CD14-positive monocyte (primary cell): ENCODE measurements around the gene ACVR1. TPM values are rescaled to one million over a fixed set of nuclear protein-coding genes. Genes with fewer than 3 reads are reported as not detected.
"Not testable (repeated sequence)": the region's sequence is repeated elsewhere in the genome, so short reads cannot be mapped to it uniquely, and the experiment has no call there.

Source experiments
- DNase-seq, 3 donors: peaks; one replicate each; pipeline ENCODE4 v3.0.0-alpha.2; 2011 to 2022
- H2AFZ ChIP-seq: 2 replicates; pipeline ENCODE4 v1.6.0; 2012; ENCODE audit warnings: mild to moderate bottlenecking, low read depth, low read length, inconsistent platforms; ENCODE audit not compliant: insufficient read depth, poor library complexity, severe bottlenecking
- H3K27ac ChIP-seq, 2 donors: 1 replicate in 1 of 2; 2 replicates in 1 of 2; pipeline ENCODE4 v1.5.1; 2012 to 2013; ENCODE audit warnings: low read length in 2 of 2, control low read depth in 1 of 2, inconsistent platforms in 1 of 2, low read depth in 1 of 2, mild to moderate bottlenecking in 1 of 2
- H3K27me3 ChIP-seq, 2 donors: one replicate each; pipeline versions ENCODE4 v1.6.0 to v1.6.1; 2011 to 2013; ENCODE audit warnings: low read length in 2 of 2; ENCODE audit not compliant: control insufficient read depth in 2 of 2, insufficient read depth in 2 of 2
- H3K36me3 ChIP-seq, 2 donors: replicated peaks in 1 of 2; 1 replicate in 1 of 2; 2 replicates in 1 of 2; pipeline versions ENCODE4 v1.5.1 to v1.6.1; 2012 to 2013; ENCODE audit warnings: low read length in 2 of 2, control low read depth in 1 of 2, inconsistent platforms in 1 of 2, mild to moderate bottlenecking in 1 of 2; ENCODE audit not compliant: insufficient read depth in 2 of 2, control insufficient read depth in 1 of 2
- H3K4me1 ChIP-seq, 2 donors: 1 replicate in 1 of 2; 2 replicates in 1 of 2; pipeline versions ENCODE4 v1.5.1 to v1.6.1; 2012 to 2013; ENCODE audit warnings: low read length in 2 of 2, control low read depth in 1 of 2, inconsistent platforms in 1 of 2, mild to moderate bottlenecking in 1 of 2, moderate library complexity in 1 of 2; ENCODE audit not compliant: insufficient read depth in 2 of 2, control insufficient read depth in 1 of 2
- H3K4me2 ChIP-seq: replicated peaks from 2 replicates; pipeline ENCODE3; 2012; ENCODE audit warnings: low read length, moderate library complexity, mild to moderate bottlenecking; ENCODE audit not compliant: poor library complexity, severe bottlenecking; ENCODE audit errors: extremely low read depth
- H3K4me3 ChIP-seq, 3 experiments: fragments of 200-600 bp in 1 of 3; sonication (generic) in 1 of 3; replicated peaks in 1 of 3; 1 replicate in 2 of 3; 2 replicates in 1 of 3; pipeline ENCODE4 v1.5.1; 2011 to 2013; ENCODE audit warnings: low read length in 3 of 3, mild to moderate bottlenecking in 3 of 3, control low read depth in 2 of 3, low read depth in 2 of 3, inconsistent platforms in 1 of 3, moderate library complexity in 1 of 3
- H3K79me2 ChIP-seq: 2 replicates; pipeline ENCODE4 v1.6.0; 2012; ENCODE audit warnings: mild to moderate bottlenecking, control low read depth, inconsistent platforms, low read length, moderate library complexity; ENCODE audit not compliant: insufficient read depth
- H3K9ac ChIP-seq: 2 replicates; pipeline ENCODE4 v1.6.0; 2017; ENCODE audit warnings: low read length, mild to moderate bottlenecking; ENCODE audit not compliant: insufficient read depth, poor library complexity, severe bottlenecking
- H3K9me3 ChIP-seq, 2 donors: replicated peaks in 1 of 2; 1 replicate in 1 of 2; 2 replicates in 1 of 2; pipeline versions ENCODE4 v1.5.1 to v1.6.1; 2012 to 2013; ENCODE audit warnings: low read length in 2 of 2, control low read depth in 1 of 2; ENCODE audit not compliant: control insufficient read depth in 1 of 2, insufficient read depth in 1 of 2
- H4K20me1 ChIP-seq: 2 replicates; pipeline ENCODE4 v1.6.0; 2012; ENCODE audit warnings: mild to moderate bottlenecking, low read length, control low read depth, moderate library complexity; ENCODE audit not compliant: insufficient read depth
- H3K27ac Mint-ChIP-seq, 7 donors: one replicate each; pipeline ENCODE4 v1.8.0; 2020; ENCODE audit warnings: mild to moderate bottlenecking in 7 of 7, mixed read lengths in 7 of 7, moderate library complexity in 6 of 7, inconsistent platforms in 2 of 7
- H3K27me3 Mint-ChIP-seq, 3 donors: one replicate each; pipeline ENCODE4 v1.8.0; 2021 to 2022; ENCODE audit warnings: low read depth in 3 of 3, mild to moderate bottlenecking in 3 of 3, mixed read lengths in 3 of 3, moderate library complexity in 3 of 3, inconsistent platforms in 1 of 3
- H3K36me3 Mint-ChIP-seq, 2 donors: one replicate each; pipeline ENCODE4 v1.8.0; 2020; ENCODE audit warnings: mixed read lengths in 2 of 2, inconsistent platforms in 1 of 2, mild to moderate bottlenecking in 1 of 2
- H3K4me1 Mint-ChIP-seq: one replicate; pipeline ENCODE4 v1.8.0; 2020; ENCODE audit warnings: mild to moderate bottlenecking, mixed read lengths
- H3K4me3 Mint-ChIP-seq, 2 donors: one replicate each; pipeline ENCODE4 v1.8.0; 2020; ENCODE audit warnings: mild to moderate bottlenecking in 2 of 2, mixed read lengths in 2 of 2, moderate library complexity in 1 of 2
- H3K9me3 Mint-ChIP-seq, 7 donors: one replicate each; pipeline ENCODE4 v1.8.0; 2020 to 2022; ENCODE audit warnings: mixed read lengths in 7 of 7, mild to moderate bottlenecking in 6 of 7, moderate library complexity in 6 of 7, inconsistent platforms in 2 of 7
- WGBS: methylation state at CpG from one replicate; pipeline ENCODE4 v1.1.5; 2013; ENCODE audit warnings: missing lambda C conversion rate; ENCODE audit not compliant: insufficient coverage; 5-methylcytosine and 5-hydroxymethylcytosine counted together
- intact Hi-C, 2 donors: fragments of 100-400 bp; cut with micrococcal nuclease; formaldehyde crosslinking; loops; one replicate each; pipeline versions ENCODE4 v1.15.0 to v1.15.1; 2023
- polyA plus RNA-seq, 3 donors: library from polyadenylated mRNA; depleted of rRNA in 1 of 3; unstranded in 2 of 3; stranded (reverse) in 1 of 3; fragments of 300-500 nt in 2 of 3; fragments of >200 nt in 1 of 3; fragmentation: Illumina TruSeq in 2 of 3; gene quantifications; 1 replicate in 2 of 3; 2 replicates in 1 of 3; pipeline ENCODE4 v1.2.3, GENCODE V29; 2012 to 2021
- TF ChIP-seq, protein P1 (sequence below): fragments of 200-600 bp; IDR thresholded peaks from one replicate; pipeline ENCODE4 v1.8.0; 2022; ENCODE audit warnings: antibody characterized with exemption, mild to moderate bottlenecking

The ACVR1 gene
- polyA plus RNA-seq, 3 donors: 2.8 to 13.4 (median 4.9) TPM

DNA sequence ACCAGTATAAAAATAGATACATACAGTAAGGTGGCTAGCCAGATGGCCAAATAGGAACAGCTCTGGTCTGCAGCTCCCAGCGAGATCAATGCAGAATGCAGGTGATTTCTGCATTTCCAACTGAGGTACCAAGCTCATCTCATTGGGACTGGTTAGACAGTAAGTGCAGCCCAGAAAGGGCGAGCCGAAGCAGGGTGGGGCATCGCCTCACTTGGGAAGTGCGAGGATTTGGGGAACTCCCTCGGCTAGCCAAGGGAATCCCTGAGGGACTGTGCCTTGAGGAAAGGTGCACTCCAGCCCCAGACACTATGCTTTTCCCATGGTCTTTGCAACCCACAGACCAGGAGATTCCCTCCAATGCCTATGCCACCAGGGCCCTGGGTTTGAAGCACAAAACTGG lies 172.0 kb downstream of the ACVR1 start:
- H3K4me1 Mint-ChIP-seq, H3K9ac ChIP-seq, H3K4me1 ChIP-seq, H3K27me3 ChIP-seq, DNase-seq, H3K27ac Mint-ChIP-seq, H3K79me2 ChIP-seq, H3K36me3 Mint-ChIP-seq, H2AFZ ChIP-seq, H3K27ac ChIP-seq, H3K27me3 Mint-ChIP-seq, intact Hi-C loops, H3K36me3 ChIP-seq, H3K4me2 ChIP-seq, H4K20me1 ChIP-seq, H3K4me3 ChIP-seq, H3K4me3 Mint-ChIP-seq: not testable (repeated sequence)
- peaks cover 18 to 22% of the 10 kb centered on the region in 2 donors for H3K9me3 ChIP-seq
- H3K9me3 Mint-ChIP-seq: peaks cover 5 to 25% (median 17%) of the 10 kb centered on the region in 7 donors
- WGBS: 95% methylated on average over 6 of the region's 6 CpGs

DNA sequence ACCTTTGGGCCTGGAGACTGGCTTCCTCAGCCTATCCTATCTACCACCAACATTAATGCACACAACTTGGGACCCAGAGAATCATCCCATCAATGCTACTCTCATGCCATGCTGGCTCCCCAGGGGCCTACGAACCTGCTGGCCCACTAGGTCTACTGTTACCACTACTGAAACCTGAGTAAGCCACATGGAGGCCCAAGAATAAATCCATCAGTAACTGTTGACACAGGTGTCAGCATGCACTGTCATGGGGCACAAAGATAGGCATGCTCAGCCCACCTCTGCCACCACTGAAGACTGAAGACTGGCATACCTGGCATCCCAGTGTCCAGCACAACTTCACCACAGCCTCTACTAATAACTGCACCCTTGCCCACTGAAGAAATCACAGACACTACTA lies 176.3 kb downstream of the ACVR1 start:
- no peaks in the 10 kb centered on the region for H3K4me1 Mint-ChIP-seq
- TF ChIP-seq, protein P1, sequence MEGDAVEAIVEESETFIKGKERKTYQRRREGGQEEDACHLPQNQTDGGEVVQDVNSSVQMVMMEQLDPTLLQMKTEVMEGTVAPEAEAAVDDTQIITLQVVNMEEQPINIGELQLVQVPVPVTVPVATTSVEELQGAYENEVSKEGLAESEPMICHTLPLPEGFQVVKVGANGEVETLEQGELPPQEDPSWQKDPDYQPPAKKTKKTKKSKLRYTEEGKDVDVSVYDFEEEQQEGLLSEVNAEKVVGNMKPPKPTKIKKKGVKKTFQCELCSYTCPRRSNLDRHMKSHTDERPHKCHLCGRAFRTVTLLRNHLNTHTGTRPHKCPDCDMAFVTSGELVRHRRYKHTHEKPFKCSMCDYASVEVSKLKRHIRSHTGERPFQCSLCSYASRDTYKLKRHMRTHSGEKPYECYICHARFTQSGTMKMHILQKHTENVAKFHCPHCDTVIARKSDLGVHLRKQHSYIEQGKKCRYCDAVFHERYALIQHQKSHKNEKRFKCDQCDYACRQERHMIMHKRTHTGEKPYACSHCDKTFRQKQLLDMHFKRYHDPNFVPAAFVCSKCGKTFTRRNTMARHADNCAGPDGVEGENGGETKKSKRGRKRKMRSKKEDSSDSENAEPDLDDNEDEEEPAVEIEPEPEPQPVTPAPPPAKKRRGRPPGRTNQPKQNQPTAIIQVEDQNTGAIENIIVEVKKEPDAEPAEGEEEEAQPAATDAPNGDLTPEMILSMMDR: no peak
- DNase-seq: no peak
- H3K36me3 ChIP-seq: no peaks in the 10 kb centered on the region
- no peaks in the 10 kb centered on the region for H3K79me2 ChIP-seq
- H3K27me3 Mint-ChIP-seq: no peaks in the 10 kb centered on the region
- H3K36me3 Mint-ChIP-seq: no peaks in the 10 kb centered on the region
- no peak overlapping the region for H3K4me3 Mint-ChIP-seq
- H4K20me1 ChIP-seq: no peaks in the 10 kb centered on the region
- H3K4me2 ChIP-seq: no peak overlapping the region
- intact Hi-C loops: no loop called here
- peaks cover 21 to 26% of the 10 kb centered on the region in 2 donors for H3K9me3 ChIP-seq
- 57% methylated on average over 1 of the region's 1 CpG for WGBS
- H3K4me1 ChIP-seq: no peaks in the 10 kb centered on the region
- no peak overlapping the region for H3K9ac ChIP-seq
- no peak overlapping the region for H3K27ac ChIP-seq
- H2AFZ ChIP-seq: no peak overlapping the region
- no peak overlapping the region for H3K4me3 ChIP-seq
- peaks cover 9 to 17% (median 13%) of the 10 kb centered on the region in 7 donors for H3K9me3 Mint-ChIP-seq
- no peak overlapping the region for H3K27ac Mint-ChIP-seq
- no peaks in the 10 kb centered on the region for H3K27me3 ChIP-seq
